Right atrium auricular region (tissue), 2 donors: ENCODE results near the gene CBLN3. TPM values are rescaled to one million over a fixed set of nuclear protein-coding genes. Genes with fewer than 3 reads are reported as not detected.

Experiments used
- DNase-seq: peaks from one replicate; pipeline ENCODE4 v3.0.0-alpha.2; 2019; ENCODE audit warnings: low spot score
- H3K27ac ChIP-seq, 2 donors: fragments of 200-600 bp; sonication (generic); 1 replicate in 1 of 2; 2 replicates in 1 of 2; pipeline ENCODE4 v1.5.1; 2016 to 2019
- H3K27me3 ChIP-seq, 2 donors: fragments of 200-600 bp; sonication (generic); one replicate each; pipeline versions ENCODE4 v1.5.1 to v1.6.0; 2017 to 2019
- H3K36me3 ChIP-seq: fragments of 200-600 bp; sonication (generic); one replicate; pipeline ENCODE4 v1.5.1; 2016
- H3K4me1 ChIP-seq, 2 donors: fragments of 200-600 bp; sonication (generic); one replicate each; pipeline versions ENCODE4 v1.5.1 to v1.6.0; 2017 to 2019
- H3K4me3 ChIP-seq, 2 donors: fragments of 200-600 bp; sonication (generic); 1 replicate in 1 of 2; 2 replicates in 1 of 2; pipeline ENCODE4 v1.5.1; 2017 to 2019; ENCODE audit warnings: mild to moderate bottlenecking in 1 of 2, moderate library complexity in 1 of 2
- H3K9me3 ChIP-seq, 2 donors: fragments of 200-600 bp; sonication (generic); one replicate each; pipeline ENCODE4 v1.5.1; 2019
- total RNA-seq, 2 donors: library from RNA; depleted of rRNA; stranded (reverse); fragments of >200 nt; gene quantifications; one replicate each; pipeline ENCODE4 v1.1.0, GENCODE V29; 2016
- TF ChIP-seq, protein P1 (sequence below), 2 donors: fragments of 200-600 bp; sonication (generic); IDR thresholded peaks; one replicate each; pipeline ENCODE4 v1.5.1; 2019; ENCODE audit warnings: antibody characterized with exemption in 2 of 2

The CBLN3 gene
- total RNA-seq, 2 donors from 2014 or later = 0.48 to 1.4 TPM

DNA sequence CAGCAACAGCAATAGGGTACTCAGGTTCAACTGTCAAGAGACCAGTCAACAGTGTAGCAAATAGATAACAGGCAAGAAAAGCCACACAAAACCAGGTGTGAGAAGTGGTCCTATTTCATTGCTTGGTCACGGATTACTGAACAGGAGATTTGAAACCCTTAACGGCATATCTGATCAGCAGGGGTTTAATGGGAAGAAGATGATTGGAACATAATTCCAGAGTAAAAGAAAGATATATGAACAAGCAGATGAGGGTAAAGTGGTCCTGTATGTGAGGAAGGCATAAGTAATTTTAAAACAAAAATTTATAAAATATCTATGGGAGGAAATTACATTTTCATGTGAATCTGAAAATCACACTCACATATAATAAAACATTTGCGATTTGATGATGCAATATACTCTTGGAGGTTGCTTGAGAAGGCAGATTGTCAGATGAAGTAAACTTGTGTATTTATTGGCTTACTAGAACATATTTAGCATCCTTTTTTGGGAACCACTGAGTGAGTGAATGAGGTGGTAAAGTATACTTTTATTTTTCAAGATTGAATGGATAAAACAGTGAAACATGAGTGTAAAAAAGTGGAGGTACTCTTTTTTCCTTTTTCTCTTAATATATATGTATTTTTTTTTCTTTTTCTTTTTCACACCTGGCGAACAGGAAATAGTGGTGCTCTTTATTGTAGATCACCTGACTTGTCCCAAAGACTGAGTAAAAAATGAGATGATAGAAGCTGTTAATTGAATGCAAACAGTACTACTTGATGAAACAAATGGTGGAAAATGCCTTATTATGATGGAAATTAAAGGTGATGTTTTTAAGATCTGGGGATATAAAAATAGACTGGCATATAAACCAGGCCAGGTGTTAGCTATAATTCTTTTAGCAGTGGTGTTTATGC is 34.7 kb upstream of the CBLN3 start:
- TF ChIP-seq, protein P1, sequence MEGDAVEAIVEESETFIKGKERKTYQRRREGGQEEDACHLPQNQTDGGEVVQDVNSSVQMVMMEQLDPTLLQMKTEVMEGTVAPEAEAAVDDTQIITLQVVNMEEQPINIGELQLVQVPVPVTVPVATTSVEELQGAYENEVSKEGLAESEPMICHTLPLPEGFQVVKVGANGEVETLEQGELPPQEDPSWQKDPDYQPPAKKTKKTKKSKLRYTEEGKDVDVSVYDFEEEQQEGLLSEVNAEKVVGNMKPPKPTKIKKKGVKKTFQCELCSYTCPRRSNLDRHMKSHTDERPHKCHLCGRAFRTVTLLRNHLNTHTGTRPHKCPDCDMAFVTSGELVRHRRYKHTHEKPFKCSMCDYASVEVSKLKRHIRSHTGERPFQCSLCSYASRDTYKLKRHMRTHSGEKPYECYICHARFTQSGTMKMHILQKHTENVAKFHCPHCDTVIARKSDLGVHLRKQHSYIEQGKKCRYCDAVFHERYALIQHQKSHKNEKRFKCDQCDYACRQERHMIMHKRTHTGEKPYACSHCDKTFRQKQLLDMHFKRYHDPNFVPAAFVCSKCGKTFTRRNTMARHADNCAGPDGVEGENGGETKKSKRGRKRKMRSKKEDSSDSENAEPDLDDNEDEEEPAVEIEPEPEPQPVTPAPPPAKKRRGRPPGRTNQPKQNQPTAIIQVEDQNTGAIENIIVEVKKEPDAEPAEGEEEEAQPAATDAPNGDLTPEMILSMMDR (IDR thresholded peaks at IDR 0.05) = no peak
- Histone ChIP-seq H3K4me3 (no peak overlapping the region), H3K27ac (no peak overlapping the region), H3K9me3 (no peaks in the 10 kb centered on the region), H3K27me3 (no peaks in the 10 kb centered on the region), H3K4me1 (no peaks in the 10 kb centered on the region), H3K36me3 (no peaks in the 10 kb centered on the region)
- no peak for DNase-seq

DNA sequence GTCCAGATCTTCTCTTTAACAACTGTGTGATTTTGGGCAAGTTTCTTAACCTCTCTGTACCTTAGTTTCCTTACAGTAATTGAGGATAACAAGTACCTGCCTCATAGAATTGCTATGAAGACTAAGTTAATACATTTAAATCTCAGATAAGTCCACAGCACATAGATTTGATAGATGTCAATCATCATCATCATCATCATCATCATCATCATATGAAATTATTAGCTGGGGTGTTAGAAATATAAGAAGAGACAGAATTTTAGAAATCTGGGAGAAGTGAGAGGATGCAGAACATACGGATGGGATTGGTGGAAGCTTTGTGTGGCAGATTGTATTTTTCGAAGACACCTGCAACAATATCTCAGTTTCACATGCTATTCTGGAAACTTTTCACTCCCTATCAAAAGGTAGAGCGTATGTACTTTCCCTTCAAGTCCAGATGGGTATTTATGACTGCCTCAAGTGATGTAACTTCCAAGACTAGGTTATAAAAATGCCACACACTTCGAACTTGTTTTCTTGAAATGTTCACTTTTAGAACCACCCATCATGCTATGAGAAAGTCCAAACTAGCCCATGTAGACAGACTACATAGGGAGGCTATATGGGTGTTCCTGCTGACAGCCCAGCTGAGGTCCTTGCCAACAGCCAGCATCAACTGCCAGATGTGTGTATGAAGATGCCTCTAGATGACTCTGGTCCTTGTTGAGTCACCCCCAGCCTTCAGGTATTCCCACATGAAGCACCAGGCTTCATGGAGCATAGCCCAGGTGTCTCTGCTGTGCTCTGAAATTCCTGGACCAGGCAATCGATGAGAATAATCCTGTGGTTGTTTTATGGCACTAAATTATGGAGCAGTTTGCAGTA is 33.8 kb upstream of the CBLN3 start:
- H3K27me3 ChIP-seq = no peaks in the 10 kb centered on the region
- no peaks in the 10 kb centered on the region for H3K36me3 ChIP-seq
- no peak for DNase-seq
- no peaks in the 10 kb centered on the region for H3K9me3 ChIP-seq
- TF ChIP-seq, protein P1 (IDR thresholded peaks at IDR 0.05) = no peak
- no peaks in the 10 kb centered on the region for H3K4me1 ChIP-seq
- no peak overlapping the region for H3K4me3 ChIP-seq
- no peak overlapping the region for H3K27ac ChIP-seq

DNA sequence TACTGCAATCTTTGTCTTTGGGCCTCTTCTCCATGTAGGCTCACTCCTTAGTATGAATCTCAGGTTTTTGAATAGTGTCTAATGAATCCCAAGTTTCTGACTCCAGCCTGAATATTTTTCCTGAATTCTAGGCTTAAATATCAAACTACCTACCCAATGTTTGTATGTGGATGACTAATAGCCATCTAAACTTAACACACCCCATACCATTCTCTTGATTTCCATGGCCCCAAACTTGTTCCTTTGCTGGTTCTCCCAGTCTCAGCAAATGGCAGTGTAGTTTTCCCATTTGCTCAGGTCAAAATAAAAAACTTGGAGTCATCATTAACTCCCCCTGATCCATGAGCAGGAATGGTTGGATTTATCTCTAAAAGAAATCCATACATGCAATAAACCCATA is 31.9 kb upstream of the CBLN3 start:
- peaks cover 0 to 8% of the 10 kb centered on the region in 2 donors for H3K9me3 ChIP-seq
- TF ChIP-seq, protein P1 (IDR thresholded peaks at IDR 0.05) = no peak
- no peaks in the 10 kb centered on the region for H3K36me3 ChIP-seq
- H3K27ac ChIP-seq = no peak overlapping the region
- H3K4me3 ChIP-seq = no peak overlapping the region
- no peaks in the 10 kb centered on the region for H3K27me3 ChIP-seq
- no peaks in the 10 kb centered on the region for H3K4me1 ChIP-seq
- DNase-seq = no peak

DNA sequence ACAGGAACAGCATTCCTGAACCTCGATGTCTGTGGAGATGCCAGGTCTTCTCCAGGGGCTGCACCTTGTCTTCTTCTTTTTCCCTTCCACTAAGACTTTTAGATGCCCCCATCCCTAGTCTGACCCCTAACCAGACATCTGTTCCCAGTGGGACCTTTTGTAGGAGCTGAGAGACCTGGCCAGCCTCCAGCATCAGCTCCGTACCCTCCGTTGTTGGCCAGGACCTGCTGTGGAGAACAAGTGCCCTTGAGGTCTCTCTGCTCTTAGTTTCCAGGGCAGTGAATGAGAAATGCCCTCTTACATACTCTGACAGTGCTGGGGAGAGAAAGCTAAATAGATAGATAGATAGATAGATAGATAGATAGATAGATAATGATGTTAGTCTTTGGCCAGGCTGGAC is 29.9 kb upstream of the CBLN3 start:
- TF ChIP-seq, protein P1 (IDR thresholded peaks at IDR 0.05) = no peak
- no peaks in the 10 kb centered on the region for H3K4me1 ChIP-seq
- H3K27ac ChIP-seq = no peak overlapping the region

DNA sequence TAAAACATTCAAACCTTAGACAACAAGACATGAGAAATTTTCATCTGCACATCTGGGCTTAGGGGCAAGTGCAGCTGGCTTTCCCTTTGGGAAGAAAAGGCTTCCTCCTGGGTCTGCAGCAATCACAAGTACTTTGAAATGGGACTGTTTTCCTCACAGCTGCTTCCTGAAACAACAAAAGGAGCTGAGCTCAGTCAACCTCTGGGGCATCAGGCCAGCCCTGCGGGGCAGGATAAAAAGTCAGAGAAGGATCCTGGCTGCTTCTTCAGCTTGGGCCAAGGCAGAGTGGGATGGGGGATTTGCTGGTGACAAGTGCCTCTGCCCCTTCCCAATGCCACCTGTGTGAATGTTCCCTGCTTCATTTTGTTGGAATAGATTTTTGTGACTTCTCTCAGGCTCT is 29.3 kb upstream of the CBLN3 start:
- H3K36me3 ChIP-seq = no peaks in the 10 kb centered on the region
- H3K27me3 ChIP-seq = no peaks in the 10 kb centered on the region
- TF ChIP-seq, protein P1 (IDR thresholded peaks at IDR 0.05) = no peak
- no peaks in the 10 kb centered on the region for H3K4me1 ChIP-seq
- H3K4me3 ChIP-seq = no peak overlapping the region
- DNase-seq = no peak
- H3K27ac ChIP-seq = no peak overlapping the region
- peaks cover 0 to 9% of the 10 kb centered on the region in 2 donors for H3K9me3 ChIP-seq

More for the DNA sequence above, 29.9 kb upstream of the CBLN3 start:
- H3K4me3 ChIP-seq = no peak overlapping the region
- no peaks in the 10 kb centered on the region for H3K36me3 ChIP-seq
- H3K27me3 ChIP-seq = no peaks in the 10 kb centered on the region
- peaks cover 0 to 9% of the 10 kb centered on the region in 2 donors for H3K9me3 ChIP-seq
- DNase-seq = no peak
